OCI-M1 (cell line): ENCODE measurements around the gene PITPNC1.
"Not testable (repeated sequence)": the region's sequence is repeated elsewhere in the genome, so short reads cannot be mapped to it uniquely, and the experiment has no call there.

ENCODE experiments used
- DNase-seq: peaks from one replicate; lab custom pipeline; 2025; lab: John Stamatoyannopoulos, UW

Gene PITPNC1

DNA sequence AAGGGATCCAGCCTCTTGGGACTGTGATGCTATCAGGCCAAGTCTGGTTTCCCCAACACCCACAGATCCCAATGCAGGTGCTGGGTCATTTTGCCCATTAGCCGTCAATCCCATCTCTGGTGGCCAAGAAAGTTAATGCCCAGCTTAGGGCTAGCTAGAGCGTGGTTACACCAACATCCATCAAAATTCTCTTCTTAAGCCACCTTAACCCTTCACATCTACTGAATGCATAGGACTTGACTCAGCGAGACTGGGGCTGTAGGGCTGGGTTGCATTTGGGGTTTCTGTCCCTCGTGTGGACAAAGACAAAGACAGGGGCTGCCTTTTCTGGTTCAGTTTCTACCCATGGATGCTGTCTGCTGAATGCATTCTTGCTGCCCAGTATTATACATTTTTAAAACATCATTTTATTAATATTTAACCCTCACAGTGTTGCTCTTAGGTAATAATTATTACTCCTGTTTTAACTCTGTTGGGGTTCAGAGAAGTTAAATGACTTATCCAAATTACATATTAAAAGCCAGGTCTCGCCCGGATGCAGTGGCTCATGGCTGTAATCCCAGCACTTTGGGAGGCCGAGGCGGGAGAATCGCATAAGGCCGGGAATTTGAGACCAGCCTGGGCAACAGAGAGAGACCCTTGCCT is 199.5 kb downstream of the PITPNC1 start:
- no peak for DNase-seq

DNA sequence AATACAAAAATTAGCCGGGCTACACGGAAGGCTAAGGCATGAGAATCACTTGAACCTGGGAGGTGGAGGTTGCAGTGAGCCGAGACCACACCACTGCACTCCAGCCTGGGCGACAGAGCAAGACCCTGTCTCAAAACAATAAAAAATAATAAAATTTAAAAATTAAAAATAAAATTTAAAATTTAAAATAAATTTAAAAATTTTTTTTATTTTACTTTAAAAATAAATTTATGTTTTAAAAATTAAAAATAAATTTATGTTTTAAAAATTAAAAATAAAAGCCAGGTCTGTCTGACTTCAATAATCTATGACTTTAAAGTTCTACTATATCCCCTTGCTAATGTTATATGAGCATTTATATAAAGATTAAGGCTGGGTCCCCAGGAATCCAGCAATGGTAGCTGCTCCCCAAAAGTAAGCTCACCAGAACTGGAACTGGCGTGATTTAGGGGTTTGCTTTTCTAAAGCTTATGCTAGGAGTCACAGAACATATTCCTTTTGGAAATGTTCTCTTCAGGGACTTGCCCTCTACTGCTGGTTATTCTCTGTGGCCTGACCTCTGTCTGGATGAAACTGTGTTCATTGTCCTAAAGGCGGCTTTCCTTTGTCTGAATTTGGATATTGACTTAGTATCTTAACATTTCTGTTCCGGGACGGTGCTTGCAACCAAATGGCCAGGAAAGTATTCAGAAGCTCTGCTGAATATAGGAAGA is 200.5 kb downstream of the PITPNC1 start:
- no peak for DNase-seq

DNA sequence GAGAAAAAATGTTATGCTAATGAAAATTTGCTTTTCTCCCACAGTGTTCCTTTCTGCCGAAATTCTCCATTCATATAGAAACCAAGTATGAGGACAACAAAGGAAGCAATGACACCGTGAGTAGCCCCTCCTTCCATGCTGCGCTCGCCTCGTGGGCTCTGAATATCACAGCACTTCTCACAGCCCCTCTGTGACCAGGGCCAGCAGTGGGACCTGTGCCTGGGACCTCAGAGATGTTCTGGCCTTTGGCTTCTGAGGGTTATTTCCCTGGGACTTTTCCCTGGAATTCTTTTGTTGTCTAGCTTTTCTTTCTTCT is 201.0 kb downstream of the PITPNC1 start:
- no peak for DNase-seq

DNA sequence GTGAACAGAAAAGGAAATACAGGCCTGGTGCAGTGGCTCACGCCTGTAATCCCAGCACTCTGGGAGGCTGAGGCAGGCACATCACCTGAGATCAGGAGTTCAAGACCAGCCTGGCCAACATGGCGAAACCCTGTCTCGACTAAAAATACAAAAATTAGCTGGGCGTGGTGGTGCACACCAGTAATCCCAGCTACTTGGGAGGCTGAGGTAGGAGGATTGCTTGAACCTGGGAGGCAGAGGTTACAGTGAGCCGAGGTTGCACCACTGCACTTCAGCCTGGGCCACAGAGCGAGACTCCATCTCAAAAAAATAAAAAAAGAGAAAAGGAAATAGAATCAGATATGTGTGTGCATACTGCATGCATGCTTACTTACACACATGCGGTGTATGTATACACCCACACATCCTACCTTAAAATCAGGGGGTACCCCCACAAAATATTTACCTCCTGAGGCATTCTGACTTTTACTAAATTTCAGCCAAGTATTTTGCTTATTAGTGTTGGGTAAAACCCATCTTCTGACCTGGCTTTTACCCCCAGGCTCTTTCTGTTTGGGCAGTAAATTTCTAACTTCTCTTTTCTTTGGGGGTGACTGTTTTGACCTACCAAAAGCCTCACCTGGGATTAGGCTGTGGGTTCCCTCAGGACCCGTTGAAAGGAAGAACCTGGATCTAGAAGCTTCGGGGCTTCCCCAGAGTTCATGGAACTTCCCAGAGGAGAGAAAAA is 201.8 kb downstream of the PITPNC1 start:
- not testable (repeated sequence) for DNase-seq

DNA sequence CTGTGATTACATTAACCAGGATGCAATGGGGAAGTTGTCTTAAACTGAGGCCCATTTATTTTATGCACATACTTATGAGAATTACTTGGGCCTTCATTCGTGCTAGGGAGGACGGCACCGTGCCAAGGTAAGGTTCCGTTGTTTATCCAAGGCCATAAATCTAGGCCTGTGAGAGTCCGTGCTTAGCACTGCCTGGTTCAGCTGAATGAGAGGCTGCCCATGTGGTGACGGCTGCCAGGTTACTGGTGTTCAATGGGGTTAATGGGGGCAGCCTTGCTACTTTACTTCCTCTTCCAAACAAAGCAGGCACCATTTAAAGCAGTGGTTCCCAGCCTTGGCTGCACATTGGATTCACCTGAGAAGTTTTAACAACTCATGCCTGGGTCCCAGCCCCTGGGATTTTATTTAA is 205.6 kb downstream of the PITPNC1 start:
- no peak for DNase-seq

DNA sequence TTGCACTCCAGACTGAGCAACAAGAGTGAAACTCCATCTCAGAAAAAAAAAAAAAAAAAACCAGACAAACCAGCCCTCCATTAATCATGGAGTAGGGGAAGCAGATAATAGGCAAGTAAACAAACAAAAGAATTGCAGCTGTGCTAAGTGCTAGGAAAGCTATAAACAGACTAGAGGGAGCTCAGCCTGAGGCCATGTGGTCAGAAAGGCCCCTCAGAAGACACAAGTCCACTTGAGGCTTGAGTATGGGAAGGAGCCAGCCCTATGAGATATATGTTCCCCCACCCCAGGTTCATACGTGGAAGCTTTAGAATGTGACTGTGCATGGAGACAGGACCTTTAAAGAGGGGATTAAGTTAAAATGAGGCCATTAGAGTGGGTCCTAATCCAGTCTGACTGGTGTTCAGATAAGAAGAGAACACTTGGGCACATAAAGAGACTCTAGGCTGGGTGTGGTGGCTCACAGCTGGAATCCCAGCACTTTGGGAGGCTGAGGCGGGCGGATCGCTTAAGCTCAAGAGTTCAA is 208.1 kb downstream of the PITPNC1 start:
- DNase-seq = no peak

DNA sequence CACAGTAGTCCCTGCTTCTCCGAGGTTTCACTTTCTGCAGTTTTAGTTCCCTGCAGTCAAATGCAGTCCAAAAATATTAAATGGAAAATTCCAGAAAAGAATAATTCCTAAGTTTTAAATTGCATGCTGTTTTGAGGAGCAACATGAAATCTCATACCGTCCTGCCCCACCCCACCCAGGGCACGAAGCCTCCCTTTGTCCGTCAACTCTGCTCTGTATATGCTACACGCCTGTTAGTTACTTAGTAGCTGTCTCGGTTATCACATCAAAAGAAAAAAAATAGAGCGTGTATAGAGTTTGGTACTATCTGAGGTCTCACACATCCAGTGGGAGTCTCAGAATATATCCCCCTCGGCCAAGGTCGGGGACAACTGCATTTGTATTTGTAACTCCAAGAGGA is 211.2 kb downstream of the PITPNC1 start:
- no peak for DNase-seq

DNA sequence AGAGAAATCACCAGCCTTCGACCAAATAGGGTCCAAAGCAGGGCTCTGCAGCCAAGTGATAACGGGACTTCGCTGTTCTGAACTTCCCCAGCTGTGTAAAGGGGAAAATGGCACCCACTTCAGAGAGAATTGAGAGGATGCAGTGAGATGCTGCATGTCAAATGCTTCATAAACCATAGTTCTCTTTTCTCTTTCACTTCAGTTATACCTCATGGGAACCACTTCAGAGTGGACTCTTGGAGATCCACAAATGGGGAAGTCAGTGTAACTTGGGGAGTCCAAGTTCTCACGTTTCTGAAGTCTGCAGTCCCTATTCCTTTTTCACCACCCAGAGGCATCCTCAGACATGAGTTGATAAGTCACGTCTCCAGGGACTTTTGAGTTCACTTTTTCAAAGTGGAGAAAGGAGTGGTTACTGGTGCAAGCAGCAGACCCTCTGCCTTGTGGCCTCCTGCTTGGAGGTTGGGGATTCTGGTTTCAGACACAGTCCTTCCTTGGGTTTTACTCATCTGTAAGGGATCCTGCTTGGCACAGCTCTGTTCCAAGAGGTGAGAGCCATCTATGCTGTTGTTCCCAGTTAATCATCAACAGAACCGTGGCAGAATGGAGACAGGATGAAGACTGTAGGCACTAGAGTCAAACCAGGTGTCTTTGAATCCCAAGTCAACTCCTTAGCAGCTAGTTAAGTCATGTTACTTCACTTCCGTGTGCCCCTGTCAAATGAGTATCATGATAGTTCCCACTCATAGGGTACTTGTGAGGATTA is 217.2 kb downstream of the PITPNC1 start:
- peak; percentile 6 for DNase-seq

DNA sequence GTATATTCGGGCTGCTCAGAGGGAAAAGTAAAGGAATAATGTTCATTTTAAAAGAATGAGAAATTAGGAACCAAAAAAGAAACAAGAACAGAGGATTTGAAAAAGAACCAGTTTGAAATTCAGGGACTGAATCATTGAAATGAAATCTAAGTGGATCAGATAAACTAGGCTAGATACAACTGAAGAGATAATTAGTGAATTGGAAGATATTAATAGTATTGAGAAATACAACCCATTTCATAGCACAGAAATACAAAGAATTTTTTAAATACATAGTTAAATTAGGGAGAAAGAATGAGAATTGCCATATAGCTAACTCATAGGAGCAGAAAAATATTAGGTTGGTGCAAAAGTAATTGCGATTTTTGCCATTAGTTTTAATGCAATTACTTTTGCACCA is 223.3 kb downstream of the PITPNC1 start:
- no peak for DNase-seq

DNA sequence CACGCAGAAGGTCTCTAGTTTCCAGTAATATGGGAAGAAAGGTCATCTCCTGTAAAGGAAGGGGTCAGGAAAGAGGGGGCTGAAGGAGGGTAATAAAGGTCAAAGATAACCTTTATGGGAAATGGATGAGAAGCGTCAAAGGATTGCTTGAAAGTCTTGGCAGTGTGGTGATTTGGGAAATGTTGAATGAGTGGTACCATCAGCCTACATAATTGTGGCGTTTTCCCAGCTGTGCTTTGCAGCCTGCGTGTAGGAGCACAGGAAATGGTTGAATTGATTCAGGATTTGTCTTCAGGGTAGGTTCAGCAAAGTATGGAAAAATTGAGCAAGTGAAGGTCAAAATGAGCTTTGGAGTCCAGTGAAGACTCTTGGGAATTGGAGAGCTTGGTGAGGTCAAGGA is 224.8 kb downstream of the PITPNC1 start:
- DNase-seq = no peak

DNA sequence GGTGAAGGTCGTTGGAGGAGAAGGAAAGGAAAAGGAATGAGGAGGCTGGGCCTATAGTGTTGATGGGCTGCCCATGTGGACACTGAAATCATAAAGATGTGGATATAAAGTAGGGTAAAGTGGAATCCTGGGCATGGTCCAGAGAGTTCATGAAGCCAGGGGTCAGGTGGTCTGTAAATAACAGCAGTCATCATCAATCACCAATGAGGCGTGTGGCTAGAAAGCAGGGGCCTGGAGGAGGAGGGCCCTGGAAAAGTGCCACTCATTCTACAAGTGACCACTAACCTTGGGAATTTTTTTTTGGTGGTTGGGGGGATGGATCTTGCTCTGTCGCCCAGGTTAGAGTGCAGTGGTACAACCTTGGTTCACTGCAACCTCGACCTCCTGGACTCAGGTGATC is 225.4 kb downstream of the PITPNC1 start:
- DNase-seq = no peak

DNA sequence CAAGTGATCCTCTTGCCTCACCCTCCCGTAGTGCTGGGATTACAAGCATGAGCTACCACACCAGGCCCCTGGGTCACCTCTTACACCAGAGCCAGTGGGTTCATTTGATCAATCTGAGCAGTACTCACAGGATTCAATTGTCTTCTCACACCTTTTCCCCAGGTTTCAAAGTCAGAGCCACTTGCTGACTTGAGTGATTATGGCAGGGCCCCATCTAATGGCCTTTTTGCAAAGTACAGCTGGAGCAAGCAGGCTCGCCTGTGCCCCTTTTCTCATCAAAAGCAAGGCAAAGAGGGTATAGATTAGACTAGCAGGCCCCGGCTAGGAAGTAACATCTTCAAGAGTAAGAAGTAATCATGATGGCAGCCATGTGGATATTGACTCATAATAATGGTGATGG is 225.9 kb downstream of the PITPNC1 start:
- peak; percentile 35 for DNase-seq

DNA sequence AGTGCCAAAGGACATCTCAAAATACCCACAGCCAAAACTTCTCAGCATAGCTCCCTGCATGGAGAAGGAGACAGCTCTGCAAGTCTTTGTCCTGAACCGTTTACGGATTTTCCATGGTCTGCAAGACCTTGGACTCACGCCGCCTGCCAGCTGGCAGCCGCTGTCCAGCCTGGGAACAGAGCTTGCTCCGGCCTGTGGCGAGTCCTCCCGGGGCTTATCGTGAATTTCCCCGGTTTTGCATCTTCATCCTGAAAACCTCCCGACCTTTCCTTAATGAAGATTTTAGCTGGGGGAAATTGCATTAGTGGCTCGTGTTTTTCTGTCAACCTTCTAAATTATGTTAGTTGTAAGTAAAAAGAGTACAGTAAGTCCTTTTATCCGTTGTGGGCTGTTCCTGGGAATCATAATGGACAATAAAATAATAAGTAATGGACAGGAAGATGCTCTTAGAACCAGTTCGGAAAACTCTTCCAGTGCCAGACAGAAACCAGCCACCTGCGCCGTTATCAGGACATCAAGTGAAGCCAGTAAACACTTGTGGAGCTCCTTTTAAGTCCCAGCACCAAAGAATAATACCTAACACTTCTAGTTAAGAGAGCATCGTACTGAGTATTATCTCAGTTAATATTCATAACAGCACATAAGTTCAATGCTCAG is 228.3 kb downstream of the PITPNC1 start:
- DNase-seq = no peak

DNA sequence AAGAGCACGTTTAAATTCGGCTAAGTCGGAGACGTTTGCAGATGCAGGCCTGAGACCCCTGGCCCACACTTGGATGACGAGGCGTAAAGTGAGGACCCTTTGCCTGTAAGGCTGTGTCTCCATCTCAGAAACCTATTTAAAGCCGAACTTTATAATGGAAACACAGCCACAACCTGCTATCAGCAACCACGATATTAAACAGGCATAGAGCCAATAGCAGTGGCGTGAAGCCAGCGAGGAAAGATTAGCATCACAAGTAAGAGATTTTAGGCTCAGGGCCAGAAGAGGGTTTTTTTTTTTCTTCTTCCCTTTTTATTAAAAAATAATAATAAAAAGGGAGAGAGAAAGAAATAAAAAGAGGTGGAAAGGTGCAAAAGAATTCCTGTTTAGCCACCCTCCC is 229.4 kb downstream of the PITPNC1 start:
- DNase-seq = peak; percentile 8

DNA sequence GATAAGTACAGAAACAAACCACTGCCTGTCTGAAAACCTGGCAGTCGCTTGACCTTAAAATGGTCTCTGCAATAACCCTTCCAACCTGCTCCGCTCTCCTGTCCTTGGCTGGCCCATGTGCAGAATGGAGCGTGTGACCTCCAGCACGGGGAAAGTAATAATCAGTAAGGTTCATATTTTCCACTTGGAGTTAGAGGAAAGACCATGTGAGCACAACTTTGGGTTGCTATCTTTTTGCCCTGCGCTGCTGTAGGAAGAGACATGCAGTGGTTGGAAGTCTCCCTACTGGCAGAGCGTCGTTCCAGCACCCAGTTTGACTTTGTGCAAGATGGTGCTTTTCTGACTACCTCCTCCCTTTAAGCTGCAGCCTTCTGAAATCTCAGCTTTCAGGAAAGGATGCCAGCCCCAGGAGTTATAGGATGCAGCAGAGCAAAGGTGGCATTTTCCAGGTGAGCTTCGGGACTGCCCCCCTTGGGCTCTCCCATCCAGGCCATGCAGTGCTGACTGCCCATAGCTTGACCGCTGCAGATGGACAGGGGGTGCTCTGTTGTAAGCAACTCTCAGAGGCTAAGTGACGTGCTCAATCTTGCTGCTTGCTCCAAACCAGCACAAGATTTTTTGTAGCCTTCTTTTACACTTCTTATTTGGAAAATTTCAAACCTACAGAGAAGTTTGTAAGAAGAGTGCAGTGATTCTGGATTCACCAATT is 230.0 kb downstream of the PITPNC1 start:
- peak; percentile 4 for DNase-seq

DNA sequence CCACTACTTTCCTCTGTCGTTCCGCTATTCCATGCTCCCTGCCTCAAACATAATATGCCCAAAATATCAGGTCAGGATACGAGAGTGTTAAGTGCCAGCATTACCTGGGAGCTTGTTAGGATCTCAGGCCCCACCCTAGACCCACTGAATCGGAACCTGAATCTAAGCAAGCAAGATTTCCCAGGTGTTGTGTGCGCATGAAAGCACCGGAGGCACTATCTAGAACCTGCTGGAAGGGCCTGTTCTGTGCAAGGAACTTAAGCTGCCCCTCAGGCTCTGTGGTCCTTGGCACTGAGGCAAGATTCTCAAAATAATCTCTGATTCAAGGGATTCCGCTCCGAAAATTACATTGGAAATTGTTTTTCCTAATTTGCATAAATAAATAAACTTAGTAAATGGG is 233.0 kb downstream of the PITPNC1 start:
- no peak for DNase-seq

DNA sequence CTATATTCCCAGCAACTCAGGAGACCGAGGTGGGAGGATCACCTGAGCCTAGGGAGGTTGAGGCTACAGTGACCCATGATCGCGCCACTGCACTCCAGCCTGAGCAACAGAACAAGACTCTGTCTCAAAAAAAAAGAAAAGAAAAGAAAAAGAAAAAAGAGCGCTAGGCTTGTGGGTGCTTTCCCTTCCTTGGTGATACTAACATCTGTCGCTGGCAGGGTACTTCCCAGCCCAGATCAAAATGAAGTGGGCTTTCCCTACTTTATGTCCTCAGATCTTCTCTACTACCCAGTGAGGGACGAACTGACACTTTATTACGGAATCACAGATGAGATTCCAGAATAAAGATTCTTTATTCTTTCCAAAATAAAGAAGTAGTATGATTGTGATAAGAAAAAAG is 236.9 kb downstream of the PITPNC1 start:
- DNase-seq = no peak

DNA sequence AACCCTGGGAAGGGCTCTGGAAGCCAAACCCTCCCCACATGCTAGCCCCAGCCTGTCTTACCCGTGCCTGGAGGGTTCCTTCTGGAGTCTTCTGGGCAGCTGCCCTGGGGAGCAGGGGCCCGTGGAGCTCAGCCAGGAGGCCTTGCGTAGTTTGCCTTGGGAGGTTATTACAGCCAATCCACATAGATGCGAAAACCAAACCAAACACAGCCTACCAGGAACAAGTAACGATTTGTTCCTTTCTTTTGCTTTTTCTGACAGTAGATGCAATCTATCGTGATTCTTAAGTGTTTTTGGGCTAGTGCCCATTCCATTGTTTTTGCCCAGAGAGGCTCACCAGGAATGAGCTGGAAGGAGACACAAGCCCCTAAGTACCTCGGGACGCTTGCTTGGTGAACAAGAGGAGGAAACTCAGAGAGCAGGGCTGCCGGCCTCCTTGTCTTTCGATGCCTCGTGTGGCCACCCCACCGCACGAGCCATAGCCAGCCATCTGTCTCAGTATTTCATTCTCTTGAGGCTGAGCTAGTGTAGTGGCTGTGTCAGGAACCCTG is 238.0 kb downstream of the PITPNC1 start:
- no peak for DNase-seq

DNA sequence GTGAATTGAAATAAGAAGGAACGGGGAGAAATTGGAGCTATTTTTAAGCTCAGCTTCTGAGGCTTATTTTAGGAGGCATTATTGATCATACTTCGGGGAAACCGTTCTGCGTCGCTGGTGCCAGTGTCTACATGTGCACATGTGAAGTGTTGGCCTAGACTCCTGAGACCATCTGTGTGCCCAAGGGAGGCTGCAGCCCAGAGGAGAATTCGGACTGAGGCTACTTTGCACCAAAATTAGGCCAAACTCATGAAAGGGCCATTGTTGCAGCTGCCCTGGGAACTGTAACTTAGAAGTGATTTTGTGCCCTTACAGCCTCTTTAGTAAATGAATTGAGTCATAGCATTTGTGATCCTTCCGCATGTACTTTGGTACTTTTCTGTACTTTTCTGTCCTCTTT is 238.7 kb downstream of the PITPNC1 start:
- DNase-seq = no peak

DNA sequence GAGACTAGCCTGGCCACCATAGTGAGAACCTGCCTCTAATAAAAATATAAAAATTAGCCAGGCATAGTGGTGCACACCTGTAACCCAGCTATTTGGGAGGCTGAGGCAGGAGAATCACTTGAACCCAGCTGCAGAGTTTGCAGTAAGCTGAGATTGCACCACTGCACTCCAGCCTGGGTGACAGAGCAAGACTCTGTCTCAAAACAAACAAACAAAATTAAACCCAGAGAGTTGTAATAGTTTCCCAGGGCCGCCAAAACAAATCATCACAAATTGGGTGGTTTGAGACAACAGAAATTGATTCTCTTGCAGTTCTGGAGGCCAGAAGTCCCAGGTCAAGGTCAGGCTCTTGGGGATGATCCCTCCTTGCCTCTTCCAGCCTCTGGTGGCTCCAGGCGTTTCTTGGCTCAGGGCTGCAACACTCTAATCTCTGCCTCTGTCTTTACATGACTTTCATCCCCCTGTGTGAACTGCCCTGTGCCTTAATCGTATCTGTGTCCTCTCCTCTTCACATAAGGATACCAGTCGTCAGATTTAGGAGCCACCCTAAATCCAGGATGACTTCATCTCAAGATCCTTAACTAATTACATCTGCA is 240.3 kb downstream of the PITPNC1 start:
- no peak for DNase-seq

DNA sequence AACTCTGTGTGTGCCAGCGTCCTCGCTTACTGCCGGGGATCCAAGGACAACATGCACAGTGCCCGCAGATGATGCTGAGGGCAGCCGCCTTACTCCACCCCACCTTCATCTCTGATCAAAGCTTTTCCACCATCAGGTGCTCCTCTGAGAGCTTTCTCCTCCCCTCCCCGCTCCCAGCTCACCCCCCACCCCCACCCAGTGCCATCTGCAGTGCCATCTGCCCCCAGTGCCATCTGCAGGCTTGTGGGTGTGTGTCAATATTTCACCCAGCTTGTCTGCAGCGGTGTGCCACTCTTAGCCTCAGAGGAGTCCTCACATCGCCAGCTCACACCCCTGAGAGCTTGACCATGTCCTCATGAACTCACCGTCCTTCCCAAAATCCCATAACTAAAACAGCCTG is 242.5 kb downstream of the PITPNC1 start:
- no peak for DNase-seq
